ENCODE data around the gene TM7SF2. TPM values are rescaled to one million over a fixed set of nuclear protein-coding genes. Genes with fewer than 3 reads are reported as not detected.

TM7SF2 gene
- total RNA-seq, 1 experiment from 2014 or later: 73.8 TPM

DNA sequence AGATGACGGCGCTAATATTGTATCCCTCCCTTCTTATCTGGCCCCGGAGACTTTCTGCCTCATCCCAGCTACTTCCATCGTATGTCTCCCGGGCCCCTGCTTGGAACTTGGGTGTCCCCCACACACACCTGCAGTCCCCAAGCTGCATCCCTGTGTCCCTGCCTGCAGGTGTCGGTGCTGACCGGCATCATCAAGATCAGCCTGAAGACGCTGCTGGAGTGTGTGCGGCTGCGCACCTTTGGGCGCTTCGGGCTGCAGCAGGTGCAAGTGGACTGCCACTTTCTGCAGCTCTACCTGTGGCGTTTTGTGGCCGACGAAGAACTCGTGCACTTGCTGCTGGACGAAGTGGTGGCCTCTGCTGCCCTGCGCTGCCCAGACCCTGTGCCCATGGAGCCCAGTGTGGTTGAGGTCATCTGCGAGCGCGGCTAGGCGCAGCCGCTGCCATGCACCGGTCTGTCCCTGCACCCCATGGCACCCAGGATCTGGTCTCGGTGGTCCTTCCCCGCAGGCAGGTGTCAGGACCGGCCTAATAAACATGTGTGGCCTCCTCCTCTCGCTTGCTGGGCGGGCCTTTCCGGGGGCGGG lies 421 bp upstream of the TM7SF2 start:
- H3K27ac Mint-ChIP-seq (ENCODE audit: unreplicated experiment): peak overlapping the region; percentile 92
- no peaks in the 10 kb centered on the region for H3K36me3 ChIP-seq (ENCODE audit: control insufficient read depth, insufficient read depth, low read length)
- no peaks in the 10 kb centered on the region for H3K27me3 Mint-ChIP-seq (ENCODE audit: insufficient read depth, unreplicated experiment)
- TF ChIP-seq, protein P1, sequence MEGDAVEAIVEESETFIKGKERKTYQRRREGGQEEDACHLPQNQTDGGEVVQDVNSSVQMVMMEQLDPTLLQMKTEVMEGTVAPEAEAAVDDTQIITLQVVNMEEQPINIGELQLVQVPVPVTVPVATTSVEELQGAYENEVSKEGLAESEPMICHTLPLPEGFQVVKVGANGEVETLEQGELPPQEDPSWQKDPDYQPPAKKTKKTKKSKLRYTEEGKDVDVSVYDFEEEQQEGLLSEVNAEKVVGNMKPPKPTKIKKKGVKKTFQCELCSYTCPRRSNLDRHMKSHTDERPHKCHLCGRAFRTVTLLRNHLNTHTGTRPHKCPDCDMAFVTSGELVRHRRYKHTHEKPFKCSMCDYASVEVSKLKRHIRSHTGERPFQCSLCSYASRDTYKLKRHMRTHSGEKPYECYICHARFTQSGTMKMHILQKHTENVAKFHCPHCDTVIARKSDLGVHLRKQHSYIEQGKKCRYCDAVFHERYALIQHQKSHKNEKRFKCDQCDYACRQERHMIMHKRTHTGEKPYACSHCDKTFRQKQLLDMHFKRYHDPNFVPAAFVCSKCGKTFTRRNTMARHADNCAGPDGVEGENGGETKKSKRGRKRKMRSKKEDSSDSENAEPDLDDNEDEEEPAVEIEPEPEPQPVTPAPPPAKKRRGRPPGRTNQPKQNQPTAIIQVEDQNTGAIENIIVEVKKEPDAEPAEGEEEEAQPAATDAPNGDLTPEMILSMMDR (IDR thresholded peaks at IDR 0.05; ENCODE audit: insufficient read depth in 1 of 2, low read depth in 1 of 2, low read length in 1 of 2, severe bottlenecking in 1 of 2, unreplicated experiment in 1 of 2): no peak
- no peaks in the 10 kb centered on the region for H3K9me3 Mint-ChIP-seq (ENCODE audit: unreplicated experiment)
- no peak for DNase-seq
- ChIA-PET CTCF (interaction anchor here (0.9 to 2.4 kb wide), 14 partner anchors 10 to 300 kb away, joined by 3 to 14 read pairs (median 5); partner anchors contain the start of genes CAPN1, FAU, MRPL49 and SYVN1), POLR2A (interaction anchor here (0.6 to 2.3 kb wide), 19 partner anchors 10 to 941 kb away, joined by 3 to 37 read pairs (median 3); partner anchors contain the start of genes ARL2, CAPN1, CDC42BPG and FAU)
- H3K4me1 ChIP-seq: peaks cover 23% of the 10 kb centered on the region
- H3K27me3 ChIP-seq (replicated peaks; ENCODE audit: control insufficient read depth, insufficient read depth, low read length): no peaks in the 10 kb centered on the region
- peak overlapping the region; percentile 96 for H3K4me3 Mint-ChIP-seq (ENCODE audit: unreplicated experiment)
- H3K4me1 Mint-ChIP-seq (ENCODE audit: low read depth, unreplicated experiment): peaks cover 6% of the 10 kb centered on the region
- intact Hi-C loops (cut with micrococcal nuclease; ENCODE audit: unreplicated experiment): loop anchor here (2.0 to 10.0 kb wide), 2 partner anchors 70 to 336 kb away; partner anchors contain the start of genes CAPN1 and SF1
- no peaks in the 10 kb centered on the region for H3K9me3 ChIP-seq
- H3K4me3 ChIP-seq (ENCODE audit: low read depth, low read length): no peak overlapping the region
- H3K36me3 Mint-ChIP-seq (ENCODE audit: insufficient read depth, unreplicated experiment): peaks cover 64% of the 10 kb centered on the region
- BruUV-seq (replicated peaks): no TSS peak

DNA sequence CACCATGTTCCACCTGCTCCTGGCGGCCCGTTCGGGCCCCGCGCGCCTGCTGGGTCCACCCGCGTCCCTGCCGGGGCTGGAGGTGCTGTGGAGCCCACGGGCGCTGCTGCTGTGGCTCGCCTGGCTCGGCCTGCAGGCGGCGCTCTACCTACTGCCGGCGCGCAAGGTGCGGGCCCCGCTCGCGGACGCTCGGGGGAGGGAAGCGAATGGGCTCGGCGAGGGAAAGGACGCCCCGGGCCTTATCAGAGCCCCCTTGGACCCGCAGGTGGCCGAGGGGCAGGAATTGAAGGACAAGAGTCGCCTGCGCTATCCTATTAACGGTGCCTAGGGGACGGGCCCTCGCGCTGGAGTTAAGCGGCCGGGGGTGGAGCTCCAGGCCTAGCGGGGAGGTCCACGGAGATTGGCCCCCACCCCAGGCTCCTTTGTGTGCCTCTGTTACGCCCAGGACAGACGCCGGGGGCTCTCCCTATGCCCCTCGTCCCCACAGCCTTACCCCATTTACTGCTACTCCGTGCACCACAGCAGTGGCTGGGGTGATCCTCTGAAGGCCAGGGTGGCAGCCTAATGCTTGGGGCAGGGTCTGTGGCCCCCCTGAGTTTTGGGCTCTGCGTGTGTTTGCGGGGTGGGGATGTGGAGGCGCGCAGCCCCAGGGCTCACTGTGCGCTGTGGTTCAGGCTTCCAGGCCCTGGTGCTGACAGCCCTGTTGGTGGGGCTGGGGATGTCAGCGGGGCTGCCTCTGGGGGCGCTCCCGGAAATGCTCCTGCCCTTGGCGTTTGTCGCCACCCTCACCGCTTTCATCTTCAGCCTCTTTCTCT lies 1.1 kb downstream of the TM7SF2 start:
- H3K4me3 ChIP-seq (ENCODE audit: low read depth, low read length): peak overlapping the region; percentile 42
- peak overlapping the region; percentile 92 for H3K27ac Mint-ChIP-seq (ENCODE audit: unreplicated experiment)
- peaks cover 6% of the 10 kb centered on the region for H3K4me1 Mint-ChIP-seq (ENCODE audit: low read depth, unreplicated experiment)
- no peaks in the 10 kb centered on the region for H3K9me3 ChIP-seq
- H3K4me1 ChIP-seq: peaks cover 26% of the 10 kb centered on the region
- BruUV-seq (replicated peaks): no TSS peak
- peak overlapping the region; percentile 96 for H3K4me3 Mint-ChIP-seq (ENCODE audit: unreplicated experiment)
- peak; percentile 59 to 76 for DNase-seq
- intact Hi-C loops (cut with micrococcal nuclease; ENCODE audit: unreplicated experiment): loop anchor here (10.0 kb wide), 1 partner anchor 338 kb away; the partner anchor contains the start of gene SF1
- POLR2A ChIA-PET: interaction anchor here (0.6 to 2.2 kb wide), 10 partner anchors 9 to 795 kb away, joined by 3 to 10 read pairs (median 4); partner anchors contain the start of genes ARL2, CAPN1, FAU and MEN1
- H3K27me3 Mint-ChIP-seq (ENCODE audit: insufficient read depth, unreplicated experiment): no peaks in the 10 kb centered on the region
- peaks cover 73% of the 10 kb centered on the region for H3K36me3 Mint-ChIP-seq (ENCODE audit: insufficient read depth, unreplicated experiment)
- CTCF ChIA-PET: interaction anchor here (0.6 to 2.4 kb wide), 10 partner anchors 9 to 251 kb away, joined by 4 to 14 read pairs (median 6); partner anchors contain the start of genes CAPN1, FAU, MRPL49 and SYVN1
- TF ChIP-seq, protein P1 (IDR thresholded peaks at IDR 0.05; ENCODE audit: insufficient read depth in 1 of 2, low read depth in 1 of 2, low read length in 1 of 2, severe bottlenecking in 1 of 2, unreplicated experiment in 1 of 2): peak; percentile 74 to 84
- H3K36me3 ChIP-seq (ENCODE audit: control insufficient read depth, insufficient read depth, low read length): no peaks in the 10 kb centered on the region
- no peaks in the 10 kb centered on the region for H3K9me3 Mint-ChIP-seq (ENCODE audit: unreplicated experiment)
- no peaks in the 10 kb centered on the region for H3K27me3 ChIP-seq (replicated peaks; ENCODE audit: control insufficient read depth, insufficient read depth, low read length)

DNA sequence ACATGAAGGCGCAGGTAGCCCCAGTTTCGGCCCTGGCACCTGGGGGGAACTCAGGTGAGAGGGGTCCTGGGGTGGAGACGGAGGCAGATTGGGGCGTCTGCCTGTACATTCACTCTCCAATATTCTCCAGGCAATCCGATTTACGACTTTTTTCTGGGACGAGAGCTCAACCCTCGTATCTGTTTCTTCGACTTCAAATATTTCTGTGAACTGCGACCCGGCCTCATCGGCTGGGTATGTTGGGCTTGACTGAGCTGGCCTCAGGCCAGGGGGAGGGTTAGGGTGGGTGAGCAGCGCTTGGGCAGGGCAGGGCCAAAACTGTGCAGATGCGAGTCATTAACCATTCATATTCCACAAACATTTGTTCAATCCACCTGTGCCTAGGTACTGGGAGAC lies 1.7 kb downstream of the TM7SF2 start:
- peaks cover 6% of the 10 kb centered on the region for H3K4me1 Mint-ChIP-seq (ENCODE audit: low read depth, unreplicated experiment)
- no TSS peak for BruUV-seq (replicated peaks)
- peak overlapping the region; percentile 96 for H3K4me3 Mint-ChIP-seq (ENCODE audit: unreplicated experiment)
- H3K4me3 ChIP-seq (ENCODE audit: low read depth, low read length): peak overlapping the region; percentile 42
- intact Hi-C loops (cut with micrococcal nuclease; ENCODE audit: unreplicated experiment): loop anchor here (10.0 kb wide), 1 partner anchor 339 kb away; the partner anchor contains the start of gene SF1
- no peaks in the 10 kb centered on the region for H3K9me3 ChIP-seq
- peaks cover 26% of the 10 kb centered on the region for H3K4me1 ChIP-seq
- peak overlapping the region; percentile 92 for H3K27ac Mint-ChIP-seq (ENCODE audit: unreplicated experiment)
- DNase-seq: no peak
- H3K27me3 ChIP-seq (replicated peaks; ENCODE audit: control insufficient read depth, insufficient read depth, low read length): no peaks in the 10 kb centered on the region
- no peaks in the 10 kb centered on the region for H3K36me3 ChIP-seq (ENCODE audit: control insufficient read depth, insufficient read depth, low read length)
- H3K36me3 Mint-ChIP-seq (ENCODE audit: insufficient read depth, unreplicated experiment): peaks cover 79% of the 10 kb centered on the region
- ChIA-PET POLR2A (interaction anchor here (1.0 to 1.6 kb wide), 2 partner anchors 9 to 22 kb away, joined by 3 to 10 read pairs; partner anchors contain the start of genes FAU and MRPL49), CTCF (interaction anchor here (0.6 to 2.4 kb wide), 7 partner anchors 9 to 96 kb away, joined by 3 to 14 read pairs (median 10); partner anchors contain the start of genes FAU, MRPL49, SYVN1 and VPS51)
- H3K9me3 Mint-ChIP-seq (ENCODE audit: unreplicated experiment): no peaks in the 10 kb centered on the region
- TF ChIP-seq, protein P1 (IDR thresholded peaks at IDR 0.05; ENCODE audit: insufficient read depth in 1 of 2, low read depth in 1 of 2, low read length in 1 of 2, severe bottlenecking in 1 of 2, unreplicated experiment in 1 of 2): no peak
- no peaks in the 10 kb centered on the region for H3K27me3 Mint-ChIP-seq (ENCODE audit: insufficient read depth, unreplicated experiment)

Measured in Caco-2 (cell line).